Uterus (tissue), 2 donors: ENCODE results near the gene GCK.

ENCODE experiments used
- POLR2A ChIP-seq, 2 donors: fragments of 450-650 bp; IDR thresholded peaks; one replicate each; pipeline ENCODE4 v1.6.1; 2016; ENCODE audit warnings: antibody characterized with exemption in 2 of 2, mild to moderate bottlenecking in 1 of 2, moderate library complexity in 1 of 2
- TF ChIP-seq, protein P1 (sequence below), 4 experiments: fragments of 200-600 bp in 2 of 4; fragments of 450-650 bp in 2 of 4; sonication (generic) in 2 of 4; IDR thresholded peaks; one replicate each; pipeline ENCODE4 v1.5.1; 2016 to 2019; ENCODE audit warnings: antibody characterized with exemption in 4 of 4, mild to moderate bottlenecking in 2 of 4, moderate library complexity in 1 of 4

DNA sequence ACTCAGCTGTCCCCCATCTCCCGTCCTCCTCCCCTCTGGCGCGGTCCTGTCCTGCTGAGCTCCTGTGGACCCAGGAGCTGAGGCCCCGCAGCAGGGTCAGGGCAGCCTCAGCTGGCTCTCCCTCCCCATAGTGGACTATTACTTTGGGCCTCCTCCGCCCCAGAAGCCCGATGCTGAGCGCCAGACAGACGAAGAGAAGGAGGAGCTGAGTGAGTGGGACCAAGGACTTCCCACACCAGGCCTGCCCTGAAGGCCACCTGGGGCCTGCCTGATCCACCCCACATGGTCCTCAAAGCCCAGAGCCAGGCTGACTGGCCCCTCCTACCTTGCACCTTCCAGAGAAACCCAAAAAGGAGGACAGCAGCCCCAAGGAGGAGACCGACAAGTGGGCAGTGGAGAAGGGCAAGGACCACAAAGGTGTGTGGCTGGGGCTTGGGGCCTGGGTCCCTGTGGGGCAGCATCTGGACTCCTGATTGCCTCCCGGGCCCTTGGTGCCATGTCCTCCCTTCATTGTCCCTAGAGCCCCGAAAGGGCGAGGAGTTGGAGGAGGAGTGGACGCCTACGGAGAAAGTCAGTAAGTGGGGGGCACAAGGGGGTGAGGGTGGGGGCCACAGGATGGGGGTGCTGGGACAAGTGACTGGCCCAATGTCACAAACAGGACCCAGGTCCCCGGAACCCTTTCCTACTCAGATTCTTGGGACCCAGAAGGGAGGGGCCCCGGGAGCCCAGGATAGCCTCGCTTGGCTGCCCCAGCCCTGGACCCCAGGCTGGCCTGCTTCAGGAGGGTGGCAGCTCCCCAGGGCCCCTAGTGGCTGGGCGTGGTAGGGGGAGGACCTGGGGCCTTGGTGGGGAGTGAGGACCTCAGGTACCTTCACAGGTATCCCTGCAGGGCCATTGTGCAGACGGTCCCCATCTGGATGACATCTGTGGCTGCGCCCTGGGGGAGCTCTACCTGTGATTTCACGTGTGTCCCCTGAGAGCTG lies 80.2 kb downstream of the GCK start:
- TF ChIP-seq, protein P1, sequence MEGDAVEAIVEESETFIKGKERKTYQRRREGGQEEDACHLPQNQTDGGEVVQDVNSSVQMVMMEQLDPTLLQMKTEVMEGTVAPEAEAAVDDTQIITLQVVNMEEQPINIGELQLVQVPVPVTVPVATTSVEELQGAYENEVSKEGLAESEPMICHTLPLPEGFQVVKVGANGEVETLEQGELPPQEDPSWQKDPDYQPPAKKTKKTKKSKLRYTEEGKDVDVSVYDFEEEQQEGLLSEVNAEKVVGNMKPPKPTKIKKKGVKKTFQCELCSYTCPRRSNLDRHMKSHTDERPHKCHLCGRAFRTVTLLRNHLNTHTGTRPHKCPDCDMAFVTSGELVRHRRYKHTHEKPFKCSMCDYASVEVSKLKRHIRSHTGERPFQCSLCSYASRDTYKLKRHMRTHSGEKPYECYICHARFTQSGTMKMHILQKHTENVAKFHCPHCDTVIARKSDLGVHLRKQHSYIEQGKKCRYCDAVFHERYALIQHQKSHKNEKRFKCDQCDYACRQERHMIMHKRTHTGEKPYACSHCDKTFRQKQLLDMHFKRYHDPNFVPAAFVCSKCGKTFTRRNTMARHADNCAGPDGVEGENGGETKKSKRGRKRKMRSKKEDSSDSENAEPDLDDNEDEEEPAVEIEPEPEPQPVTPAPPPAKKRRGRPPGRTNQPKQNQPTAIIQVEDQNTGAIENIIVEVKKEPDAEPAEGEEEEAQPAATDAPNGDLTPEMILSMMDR (IDR thresholded peaks at IDR 0.05), result no peak
- TF ChIP-seq POLR2A (IDR thresholded peaks at IDR 0.05), result no peak
